ENCODE data around the gene MAN2A2.
"Not testable (repeated sequence)": the region's sequence is repeated elsewhere in the genome, so short reads cannot be mapped to it uniquely, and the experiment has no call there.

MAN2A2 gene

DNA sequence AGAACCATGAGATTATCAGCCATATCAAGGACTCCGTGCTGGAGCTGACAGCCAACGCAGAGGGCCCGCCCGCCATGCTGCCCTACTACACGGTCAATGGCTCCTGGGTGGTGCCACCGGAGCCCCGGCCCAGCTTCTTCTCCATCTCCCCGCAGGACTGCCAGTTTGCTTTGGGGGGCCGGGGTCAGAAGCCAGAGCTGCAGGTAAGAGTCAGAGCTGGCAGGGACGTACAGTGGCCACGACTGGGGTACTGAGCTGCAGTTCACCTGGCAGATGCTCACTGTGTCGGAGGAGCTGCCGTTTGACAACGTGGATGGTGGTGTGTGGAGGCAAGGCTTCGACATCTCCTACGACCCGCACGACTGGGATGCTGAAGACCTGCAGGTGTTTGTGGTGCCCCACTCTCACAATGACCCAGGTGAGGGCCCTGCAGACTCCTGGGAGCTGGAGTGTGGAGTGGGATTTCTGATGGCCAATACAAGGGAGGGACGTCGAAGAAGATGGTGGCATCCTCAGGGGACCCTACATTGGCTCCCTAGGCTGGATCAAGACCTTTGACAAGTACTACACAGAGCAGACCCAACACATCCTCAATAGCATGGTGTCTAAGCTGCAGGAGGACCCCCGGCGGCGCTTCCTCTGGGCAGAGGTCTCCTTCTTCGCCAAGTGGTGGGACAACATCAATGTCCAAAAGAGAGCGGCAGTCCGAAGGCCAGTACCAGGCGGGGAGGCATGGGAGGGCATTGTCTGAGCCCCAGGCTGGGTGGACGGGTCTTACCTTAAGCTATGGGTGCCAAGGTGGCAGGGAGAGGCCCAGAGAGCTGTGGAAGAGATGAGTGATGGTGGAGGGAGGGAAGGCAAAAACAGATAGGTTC, 2.4 kb downstream of the MAN2A2 start:
- no peak for DNase-seq

DNA sequence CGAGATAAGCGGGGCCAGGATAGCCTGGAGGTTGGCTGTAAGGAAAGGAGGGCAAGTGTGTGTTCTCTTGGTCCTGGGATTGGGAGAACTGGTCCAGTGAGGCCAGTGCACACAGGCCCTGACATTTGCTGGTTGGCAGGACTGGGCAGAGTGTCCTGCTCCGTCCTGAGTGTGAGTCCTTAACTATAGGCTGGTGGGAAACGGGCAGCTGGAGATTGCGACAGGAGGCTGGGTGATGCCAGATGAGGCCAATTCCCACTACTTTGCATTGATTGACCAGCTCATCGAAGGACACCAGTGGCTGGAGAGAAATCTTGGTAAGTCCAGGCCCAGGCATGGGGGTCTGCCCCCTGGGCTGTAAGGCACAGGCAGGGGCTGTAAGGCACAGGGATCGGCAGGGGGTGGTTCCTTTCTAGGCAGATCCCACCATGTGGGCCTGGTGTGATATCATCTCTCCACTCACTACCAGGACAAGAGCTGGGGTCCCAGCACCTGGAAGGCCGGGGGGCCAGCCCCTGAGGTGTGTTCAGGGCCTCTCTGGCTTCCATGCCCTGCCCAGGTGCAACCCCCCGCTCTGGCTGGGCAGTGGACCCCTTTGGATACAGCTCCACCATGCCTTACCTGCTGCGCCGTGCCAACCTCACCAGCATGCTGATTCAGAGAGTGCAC, 3.2 kb downstream of the MAN2A2 start:
- no peak for DNase-seq

DNA sequence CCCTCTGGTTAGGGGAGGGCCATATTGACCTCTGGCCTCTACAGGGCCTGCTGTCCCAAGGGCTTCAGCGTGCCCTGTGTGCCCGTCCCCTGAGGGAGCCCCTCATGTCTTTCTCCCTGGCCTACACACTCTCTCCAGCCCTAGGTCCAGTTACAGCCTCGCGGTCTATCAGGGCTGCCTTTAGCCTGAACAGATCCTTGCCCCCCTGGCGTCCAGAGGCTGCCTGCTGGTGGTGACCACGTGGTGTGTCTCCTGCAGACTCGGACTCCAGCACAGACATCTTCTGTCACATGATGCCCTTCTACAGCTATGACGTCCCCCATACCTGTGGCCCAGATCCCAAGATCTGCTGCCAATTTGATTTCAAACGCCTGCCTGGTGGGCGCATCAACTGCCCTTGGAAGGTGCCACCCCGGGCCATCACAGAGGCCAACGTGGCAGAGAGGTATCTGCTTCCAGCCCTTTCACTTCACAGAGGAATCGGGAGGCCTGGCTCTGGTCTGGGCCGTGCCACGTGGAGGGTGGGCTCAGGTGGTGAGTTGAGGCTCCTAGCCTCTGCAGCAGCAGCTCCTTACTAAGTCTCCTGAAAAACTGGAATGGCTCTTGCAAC, 4.1 kb downstream of the MAN2A2 start:
- no peak for DNase-seq

DNA sequence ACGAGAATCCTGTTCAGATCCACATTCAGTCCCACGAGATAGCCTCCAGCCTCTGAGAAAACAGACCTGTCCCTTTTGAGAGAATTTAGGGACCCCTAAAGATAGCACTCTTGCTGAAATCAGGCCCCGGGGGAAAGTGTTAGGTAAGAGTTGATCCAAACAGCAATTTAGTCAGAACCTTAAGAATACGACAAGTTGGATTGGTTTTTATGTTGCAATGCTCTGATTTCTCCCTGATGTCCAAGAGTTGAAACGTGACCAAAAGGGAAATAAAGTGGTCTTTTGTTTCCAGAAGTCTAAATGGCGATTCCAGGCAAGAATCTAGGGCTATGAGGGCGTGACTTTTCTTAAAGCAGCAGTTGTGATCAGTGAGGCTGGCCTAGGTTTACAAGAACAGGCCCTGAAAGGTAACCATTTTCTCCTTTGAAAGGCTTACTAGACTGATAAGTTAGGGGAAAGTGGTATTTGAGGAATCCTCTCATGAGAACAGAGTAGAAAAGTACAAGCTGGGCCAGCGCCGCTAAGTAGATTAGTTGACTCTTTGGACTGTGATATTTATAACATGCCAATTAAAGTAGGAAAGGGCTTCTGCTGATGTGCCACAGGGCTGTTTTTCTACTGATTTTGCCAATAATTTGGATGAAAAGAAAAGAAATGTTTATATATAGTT, 4.9 kb downstream of the MAN2A2 start:
- no peak for DNase-seq

DNA sequence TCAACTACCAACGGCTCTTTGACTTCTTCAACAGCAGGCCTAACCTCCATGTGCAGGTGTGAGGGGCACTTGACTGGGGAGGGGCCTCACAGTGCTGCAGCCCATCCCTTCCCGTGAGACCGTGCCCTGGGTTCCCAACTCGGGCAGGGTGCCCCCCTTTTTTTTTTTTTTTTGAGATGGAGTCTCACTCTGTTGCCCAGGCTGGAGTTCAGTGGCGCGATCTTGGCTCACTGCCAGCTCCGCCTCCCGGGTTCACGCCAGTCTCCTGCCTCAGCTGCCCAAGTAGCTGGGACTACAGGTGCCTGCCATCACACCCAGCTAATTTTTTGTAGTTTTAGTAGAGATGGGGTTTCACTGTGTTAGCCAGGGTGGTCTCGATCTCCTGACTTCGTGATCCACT, 6.3 kb downstream of the MAN2A2 start:
- not testable (repeated sequence) for DNase-seq

DNA sequence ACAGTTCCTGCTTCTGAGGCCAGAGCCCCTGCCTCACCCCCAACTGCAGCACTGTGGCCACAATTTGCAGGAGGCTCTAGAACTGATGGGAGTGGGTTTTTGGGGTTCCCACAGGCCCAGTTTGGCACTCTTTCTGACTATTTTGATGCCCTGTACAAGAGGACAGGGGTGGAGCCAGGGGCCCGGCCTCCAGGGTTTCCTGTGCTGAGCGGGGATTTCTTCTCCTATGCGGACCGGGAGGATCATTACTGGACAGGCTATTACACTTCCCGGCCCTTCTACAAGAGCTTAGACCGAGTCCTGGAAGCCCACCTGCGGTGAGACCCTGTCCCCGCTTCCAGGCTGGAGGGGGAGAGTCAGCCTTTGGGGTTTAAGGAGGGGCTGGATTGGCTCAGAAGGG, 6.9 kb downstream of the MAN2A2 start:
- no peak for DNase-seq

DNA sequence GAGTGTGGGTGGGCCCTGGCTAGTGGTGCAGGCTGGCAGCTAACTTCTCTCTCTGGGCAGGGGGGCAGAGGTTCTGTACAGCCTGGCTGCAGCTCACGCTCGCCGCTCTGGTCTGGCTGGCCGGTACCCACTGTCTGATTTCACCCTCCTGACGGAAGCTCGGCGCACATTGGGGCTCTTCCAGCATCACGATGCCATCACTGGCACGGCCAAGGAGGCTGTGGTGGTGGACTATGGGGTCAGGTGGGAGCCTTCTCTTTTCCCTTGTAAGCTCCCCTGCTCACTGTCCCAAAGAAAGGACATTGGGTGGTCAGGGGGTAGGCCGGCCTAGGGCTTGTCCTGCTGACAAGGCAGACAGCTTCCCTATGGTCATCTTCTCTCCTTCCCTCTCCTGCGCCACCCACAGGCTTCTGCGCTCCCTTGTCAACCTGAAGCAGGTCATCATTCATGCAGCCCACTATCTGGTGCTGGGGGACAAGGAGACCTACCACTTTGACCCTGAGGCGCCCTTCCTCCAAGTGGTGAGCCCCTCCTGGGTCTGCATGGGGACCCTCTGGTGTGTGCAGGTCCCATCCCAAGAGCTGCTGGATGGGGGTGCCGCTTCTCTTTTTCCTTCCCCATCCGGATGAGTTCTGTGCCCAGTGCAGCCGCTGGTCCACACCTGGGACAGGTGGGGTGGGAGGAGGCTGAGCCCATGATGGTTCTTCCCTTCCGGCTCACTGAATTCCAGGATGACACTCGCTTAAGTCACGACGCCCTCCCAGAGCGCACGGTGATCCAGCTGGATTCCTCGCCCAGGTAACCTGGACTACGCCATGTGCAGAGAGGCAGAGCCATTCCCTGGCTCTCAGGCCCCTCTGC, 7.6 kb downstream of the MAN2A2 start:
- no peak for DNase-seq

DNA sequence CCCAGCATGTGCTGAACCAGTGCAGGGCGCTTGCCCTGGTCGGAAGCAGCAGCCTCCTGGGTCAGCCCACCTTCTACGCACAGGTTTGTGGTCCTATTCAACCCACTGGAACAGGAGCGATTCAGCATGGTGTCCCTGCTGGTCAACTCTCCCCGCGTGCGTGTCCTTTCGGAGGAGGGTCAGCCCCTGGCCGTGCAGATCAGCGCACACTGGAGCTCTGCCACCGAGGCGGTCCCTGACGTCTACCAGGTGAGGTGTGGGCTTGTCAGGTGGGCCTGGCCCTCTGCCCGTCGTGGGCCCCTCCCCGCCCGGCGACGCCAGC, 8.2 kb downstream of the MAN2A2 start:
- no peak for DNase-seq

DNA sequence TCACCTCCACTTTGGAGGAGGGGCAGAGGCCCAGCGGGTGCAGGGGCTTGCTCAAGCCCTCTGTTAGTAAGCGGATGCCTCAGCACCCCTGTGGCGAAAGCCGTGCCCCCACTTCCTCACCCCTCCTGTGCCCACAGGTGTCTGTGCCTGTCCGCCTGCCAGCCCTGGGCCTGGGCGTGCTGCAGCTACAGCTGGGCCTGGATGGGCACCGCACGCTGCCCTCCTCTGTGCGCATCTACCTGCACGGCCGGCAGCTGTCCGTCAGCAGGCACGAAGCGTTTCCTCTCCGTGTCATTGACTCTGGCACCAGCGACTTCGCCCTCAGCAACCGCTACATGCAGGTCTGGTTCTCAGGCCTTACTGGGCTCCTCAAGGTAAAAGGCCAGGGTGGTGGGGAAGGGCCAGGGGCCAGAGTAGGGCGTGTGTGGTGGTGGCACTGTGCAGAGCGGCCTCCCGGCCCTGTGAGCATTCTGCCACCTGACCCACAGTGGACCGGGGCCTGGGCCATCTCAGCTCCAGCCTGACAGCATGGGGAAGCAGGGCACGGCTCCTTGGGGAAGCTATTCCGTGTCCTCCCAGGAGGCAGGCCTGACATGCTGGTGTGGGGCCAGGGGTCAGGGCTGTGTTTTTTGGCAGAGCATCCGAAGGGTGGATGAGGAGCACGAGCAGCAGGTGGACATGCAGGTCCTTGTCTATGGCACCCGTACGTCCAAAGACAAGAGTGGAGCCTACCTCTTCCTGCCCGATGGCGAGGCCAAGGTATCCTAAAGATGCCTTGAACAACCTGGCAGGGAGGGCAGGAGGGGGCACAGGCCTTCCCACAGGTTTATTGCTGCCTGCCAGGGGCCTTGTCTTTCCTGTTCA, 9.0 kb downstream of the MAN2A2 start:
- DNase-seq: no peak

DNA sequence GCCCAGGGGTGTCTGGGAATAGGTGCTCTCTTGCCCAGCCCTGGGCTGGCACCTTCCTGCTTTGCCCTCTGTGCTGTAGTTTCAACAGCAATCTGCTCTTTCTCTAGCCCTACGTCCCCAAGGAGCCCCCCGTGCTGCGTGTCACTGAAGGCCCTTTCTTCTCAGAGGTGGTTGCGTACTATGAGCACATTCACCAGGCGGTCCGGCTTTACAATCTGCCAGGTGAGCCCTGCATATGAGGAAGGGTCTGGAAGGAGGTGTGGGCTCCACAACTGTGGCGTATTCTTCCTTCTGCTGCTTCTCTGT, 9.6 kb downstream of the MAN2A2 start:
- no peak for DNase-seq

DNA sequence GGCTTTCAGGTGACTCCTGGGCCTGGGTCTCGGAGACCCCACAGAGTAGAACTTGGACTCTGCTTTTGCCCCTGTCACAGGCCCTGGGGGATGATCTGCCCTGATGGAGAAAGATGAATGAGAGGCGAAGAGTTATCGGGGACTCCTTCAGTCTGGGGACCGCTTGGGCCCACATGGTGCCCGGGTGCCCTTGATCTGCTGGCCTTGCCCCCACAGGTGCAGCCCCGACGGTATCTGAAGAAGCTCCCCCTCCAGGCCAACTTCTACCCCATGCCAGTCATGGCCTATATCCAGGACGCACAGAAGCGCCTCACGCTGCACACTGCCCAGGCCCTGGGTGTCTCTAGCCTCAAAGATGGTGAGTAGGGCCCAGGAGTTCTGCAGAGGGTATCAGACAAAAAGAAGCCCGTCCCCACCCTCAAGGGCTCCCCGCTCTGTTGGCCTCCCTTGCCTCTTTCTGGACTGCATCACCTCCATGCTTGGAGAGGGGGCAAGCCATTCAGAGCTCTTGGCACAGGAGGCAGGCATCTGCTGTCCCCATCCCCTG, 10.4 kb downstream of the MAN2A2 start:
- DNase-seq: no peak

DNA sequence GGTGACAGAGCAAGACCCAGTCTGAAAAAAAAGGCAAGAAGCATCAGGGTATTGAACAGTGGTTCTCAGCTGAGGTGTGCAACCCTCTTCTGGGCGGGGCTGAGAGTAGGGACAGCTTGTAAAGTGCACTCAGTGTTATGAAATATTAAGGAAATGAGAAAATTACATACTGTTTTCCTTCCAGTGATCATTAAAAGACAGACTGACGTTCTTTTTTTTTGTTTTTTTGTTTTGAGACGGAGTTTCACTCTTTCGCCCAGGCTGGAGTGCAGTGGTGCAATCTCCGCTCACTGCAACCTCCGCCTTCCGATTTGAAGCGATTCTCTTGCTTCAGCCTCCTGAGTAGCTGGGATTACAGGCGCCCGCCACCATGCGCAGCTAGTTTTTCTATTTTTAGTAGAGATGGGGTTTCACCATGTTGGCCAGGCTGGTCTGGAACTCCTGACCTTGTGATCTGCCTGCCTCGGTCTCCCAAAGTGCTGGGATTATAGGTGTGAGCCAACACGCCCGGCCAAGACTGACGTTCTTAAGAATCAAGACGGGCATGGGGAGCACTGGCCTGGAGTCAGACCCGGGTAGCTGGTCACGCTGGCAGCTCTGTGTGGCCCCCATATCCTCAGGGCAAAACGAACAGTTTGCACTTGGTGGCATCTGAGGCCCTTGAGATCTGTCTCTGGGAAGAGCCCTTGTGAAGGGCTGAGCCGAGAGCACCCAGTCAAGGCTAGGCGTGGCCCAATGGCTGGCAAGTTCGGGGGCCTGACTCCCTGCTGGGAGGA, 11.4 kb downstream of the MAN2A2 start:
- DNase-seq: no peak

DNA sequence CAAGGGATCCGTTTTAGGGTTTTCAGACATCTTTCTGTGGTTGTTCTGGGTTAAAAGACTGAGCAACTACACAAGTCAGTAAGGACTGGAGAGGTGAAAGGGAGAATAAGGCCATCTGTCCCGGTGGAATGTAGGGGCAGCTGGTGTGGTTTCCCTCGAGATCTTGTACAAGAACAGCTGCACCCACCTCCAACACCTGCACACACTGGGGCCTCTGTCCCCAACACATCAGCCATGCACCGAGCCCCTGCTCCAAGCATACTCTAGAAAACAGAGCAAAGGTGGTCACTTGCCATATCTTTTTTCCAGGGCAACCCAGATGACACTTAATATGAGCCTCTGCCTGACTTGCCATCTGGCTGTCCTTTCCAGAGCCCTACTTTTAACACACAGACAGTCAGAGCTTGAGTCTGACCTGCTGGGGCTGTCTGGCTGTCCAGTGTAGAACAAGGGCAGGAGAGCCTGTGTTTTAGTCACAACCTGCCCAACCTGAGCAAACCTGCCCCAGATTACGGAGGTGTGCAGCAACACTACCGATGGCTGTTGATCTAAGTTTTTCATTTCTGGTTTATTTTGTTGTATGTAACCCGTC, 12.2 kb downstream of the MAN2A2 start:
- no peak for DNase-seq

DNA sequence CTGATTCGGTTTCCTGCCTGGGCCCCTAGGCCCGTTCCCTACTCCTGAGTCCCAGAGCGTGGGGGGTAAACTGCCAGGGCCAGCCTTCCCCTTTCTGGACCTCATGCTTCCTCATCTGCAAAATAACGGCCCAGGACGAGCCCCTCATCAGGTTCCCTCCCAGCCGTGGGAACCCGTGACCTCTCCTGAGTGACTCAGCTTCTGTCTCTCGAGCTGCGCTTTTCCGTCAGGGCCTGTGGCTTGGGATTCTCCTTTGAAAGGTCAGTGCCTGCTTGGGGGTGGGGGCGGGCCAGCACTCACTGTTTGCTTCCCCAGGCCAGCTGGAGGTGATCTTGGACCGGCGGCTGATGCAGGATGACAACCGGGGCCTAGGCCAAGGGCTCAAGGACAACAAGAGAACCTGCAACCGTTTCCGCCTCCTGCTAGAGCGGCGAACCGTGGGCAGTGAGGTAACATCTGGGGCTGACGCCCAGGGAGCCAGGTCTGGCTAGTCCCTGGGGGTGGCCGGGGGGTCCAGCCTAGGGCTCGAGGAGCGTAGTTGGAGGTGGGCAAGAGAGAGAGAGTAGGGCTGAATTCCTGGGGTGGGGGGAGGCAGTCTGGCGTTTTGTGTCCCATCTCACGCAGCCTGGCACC, 12.8 kb downstream of the MAN2A2 start:
- no peak for DNase-seq

DNA sequence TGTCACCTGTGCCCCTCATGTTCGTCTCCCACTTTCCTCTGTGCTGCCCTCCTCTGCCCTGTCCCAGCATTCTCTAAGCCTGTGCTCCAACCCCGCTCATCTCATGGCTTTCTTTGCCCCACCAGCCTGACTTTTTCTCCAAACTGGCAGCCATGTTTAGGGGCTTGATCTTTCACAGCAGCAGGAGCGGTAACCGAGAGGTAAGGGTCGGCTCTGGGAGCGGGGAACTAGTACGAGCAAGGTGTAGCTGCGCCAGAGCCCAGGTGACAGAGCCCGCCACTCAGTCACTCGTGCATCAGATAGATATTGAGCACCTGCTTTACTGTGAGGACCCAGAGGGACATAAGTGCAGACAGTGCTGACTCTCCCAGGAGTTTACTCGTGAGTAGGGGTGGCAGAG, 13.4 kb downstream of the MAN2A2 start:
- no peak for DNase-seq

DNA sequence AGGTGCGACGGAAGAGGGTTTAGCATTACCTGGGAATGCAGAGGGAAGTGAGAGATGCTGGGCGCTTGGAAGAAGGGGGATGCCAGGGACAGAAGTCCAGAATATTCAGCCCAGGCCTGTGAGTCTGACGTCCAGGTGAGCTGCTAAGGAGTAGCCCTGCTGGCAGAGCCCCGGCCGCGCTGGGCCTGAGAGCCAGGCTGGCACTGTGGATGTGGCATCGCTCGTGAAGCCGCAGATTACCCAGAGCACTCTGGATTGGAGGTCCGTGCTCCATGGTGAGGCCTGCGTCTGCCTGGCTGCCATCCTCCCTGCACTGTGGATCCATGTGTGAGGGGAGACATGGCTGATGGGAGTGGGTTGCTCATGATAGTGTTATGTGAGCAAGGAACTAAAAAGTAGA, 14.5 kb downstream of the MAN2A2 start:
- no peak for DNase-seq

DNA sequence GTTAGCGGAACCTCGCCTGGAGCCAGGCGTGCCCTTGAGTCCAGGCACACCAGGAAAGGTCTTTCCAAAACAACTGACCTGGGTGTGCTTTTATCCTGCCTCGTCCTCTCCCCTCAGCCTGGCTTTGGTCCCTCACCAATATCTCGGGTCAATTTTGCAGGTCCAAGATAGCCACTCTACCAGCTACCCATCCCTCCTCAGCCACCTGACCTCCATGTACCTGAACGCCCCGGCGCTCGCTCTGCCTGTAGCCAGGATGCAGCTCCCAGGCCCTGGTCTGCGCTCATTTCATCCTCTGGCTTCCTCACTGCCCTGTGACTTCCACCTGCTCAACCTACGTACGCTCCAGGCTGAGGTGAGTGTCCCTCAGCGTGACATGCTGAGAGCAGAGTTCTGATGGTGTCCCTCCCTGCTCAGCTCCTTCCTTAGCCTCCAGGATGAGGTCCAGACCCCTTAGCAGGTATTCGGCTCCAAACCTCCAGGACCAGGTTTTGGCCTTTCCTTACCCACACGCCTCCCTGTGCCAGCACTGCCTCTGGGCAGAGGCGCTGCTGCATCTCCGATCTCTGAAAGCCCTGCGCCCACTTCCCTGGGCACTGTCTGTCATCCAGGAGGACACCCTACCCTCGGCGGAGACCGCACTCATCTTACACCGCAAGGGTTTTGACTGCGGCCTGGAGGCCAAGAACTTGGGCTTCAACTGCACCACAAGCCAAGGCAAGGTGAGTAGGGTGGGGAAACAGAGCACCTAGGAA, 15.1 kb downstream of the MAN2A2 start:
- DNase-seq: no peak

DNA sequence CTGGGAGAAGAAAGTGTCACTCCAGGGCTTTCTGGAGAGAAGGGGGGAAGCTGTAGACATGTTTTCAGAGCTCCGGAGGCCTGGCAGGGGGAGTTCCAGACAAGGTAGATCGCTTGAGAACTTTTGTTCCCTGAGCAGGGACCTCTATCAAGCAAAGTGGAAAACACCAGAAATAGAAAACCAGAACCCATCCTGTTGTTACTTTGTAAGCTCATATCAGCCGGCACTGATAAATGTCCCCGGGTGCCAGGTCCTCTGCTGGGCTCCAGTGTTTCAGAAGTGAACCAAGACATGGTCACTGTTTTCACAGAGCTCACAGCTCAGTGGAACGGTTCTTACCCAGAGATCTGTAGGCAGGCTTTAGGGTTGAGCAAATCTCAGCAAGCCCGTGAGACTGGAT, 15.7 kb downstream of the MAN2A2 start:
- no peak for DNase-seq

DNA sequence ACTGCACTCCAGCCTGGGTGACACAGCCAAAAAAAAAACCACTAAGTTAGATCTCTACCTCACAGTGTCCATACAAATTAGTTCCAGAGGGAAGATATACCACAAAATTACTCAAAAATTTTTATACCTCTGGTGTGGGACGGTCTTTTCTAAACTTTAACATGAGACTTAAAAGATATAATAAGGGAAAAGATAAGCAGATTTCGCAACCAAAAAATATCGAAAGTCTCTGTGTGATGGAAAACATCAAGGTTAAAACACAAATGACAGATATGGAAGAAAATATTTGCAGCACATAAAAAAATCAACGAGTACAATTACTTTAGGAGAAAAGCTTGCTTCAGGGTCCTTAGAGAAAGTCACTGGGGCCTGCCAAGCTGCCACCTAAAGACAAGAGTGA, 18.8 kb downstream of the MAN2A2 start:
- DNase-seq: no peak

Measured in NCI-H446 (cell line).